Measurements from ENCODE around the gene CDC73. TPM values are rescaled to one million over a fixed set of nuclear protein-coding genes. Genes with fewer than 3 reads are reported as not detected.
"Not testable (repeated sequence)": the region's sequence is repeated elsewhere in the genome, so short reads cannot be mapped to it uniquely, and the experiment has no call there.

Gene CDC73
- total and polyA plus RNA-seq, 4 donors, result 10.7 to 76.5 (median 53.2) TPM

DNA sequence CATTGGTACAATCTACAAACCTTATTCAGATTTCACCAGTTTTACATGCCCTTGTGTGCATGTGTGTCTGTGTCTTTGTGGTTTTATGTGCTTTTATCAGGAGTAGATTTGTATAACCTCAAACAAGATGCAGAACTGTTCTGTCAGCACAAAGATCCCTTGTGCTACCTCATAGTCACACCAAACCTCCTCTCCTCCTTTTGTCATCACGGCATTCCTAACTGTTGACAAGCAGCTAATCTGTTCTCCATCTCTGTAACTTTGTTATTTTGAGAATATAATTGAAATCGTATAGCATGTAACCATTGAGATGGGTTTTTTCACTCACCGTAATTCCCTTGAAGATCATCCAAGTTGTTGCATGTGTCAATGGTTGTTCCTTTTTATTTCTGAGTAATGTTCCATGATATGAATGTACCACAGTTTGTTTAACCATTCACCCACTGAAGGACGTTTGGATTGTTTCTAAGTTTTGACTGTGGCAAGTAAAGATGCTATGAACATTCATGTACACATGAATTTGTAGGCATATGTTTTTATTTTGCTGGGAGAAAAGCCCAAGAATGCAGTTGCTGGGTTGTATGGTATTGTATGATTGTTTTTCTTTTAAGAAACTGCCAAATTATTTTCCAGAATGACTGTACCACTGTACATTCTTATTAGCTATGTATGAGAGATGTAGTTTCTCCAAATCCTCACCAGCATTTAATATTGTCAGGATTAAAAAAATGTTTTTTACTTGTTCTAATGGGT lies 142.7 kb downstream of the CDC73 start:
- Histone ChIP-seq H3K36me3 (ENCODE audit: control insufficient read depth in 1 of 2, insufficient read depth in 2 of 2, low read length in 1 of 2) (peaks cover 0 to 2% of the 10 kb centered on the region in 2 donors), H3K4me1 (ENCODE audit: control insufficient read depth in 1 of 2, insufficient read depth in 2 of 2, low read length in 2 of 2) (no peaks in the 10 kb centered on the region), H3K4me3 (ENCODE audit: low read length in 2 of 2) (no peak overlapping the region), H3K27me3 (ENCODE audit: control insufficient read depth in 1 of 2, insufficient read depth in 2 of 2, low read length in 1 of 2) (no peaks in the 10 kb centered on the region), H3K27ac (ENCODE audit: low read depth in 1 of 2, low read length in 2 of 2) (no peak overlapping the region), H3K9me3 (ENCODE audit: control insufficient read depth, low read length) (no peaks in the 10 kb centered on the region)
- 71 to 73% methylated on average over 4 of the region's 4 CpGs for WGBS, 2 donors
- no peak for ATAC-seq (ENCODE audit: low FRiP score)
- intact Hi-C loops (cut with DNase I), result no loop called here
- no peak for DNase-seq

- H3K36me3 ChIP-seq (ENCODE audit: control insufficient read depth in 1 of 2, insufficient read depth in 2 of 2, low read length in 1 of 2), result peaks cover 0 to 2% of the 10 kb centered on the region in 2 donors
- H3K27me3 ChIP-seq (ENCODE audit: control insufficient read depth in 1 of 2, insufficient read depth in 2 of 2, low read length in 1 of 2), result no peaks in the 10 kb centered on the region
These were observed 143.9 kb downstream of the CDC73 start for GRCh38 chr1:193265716-193266115.

GRCh38 chr1:193266794-193267193 lies 145.0 kb downstream of the CDC73 start:
- WGBS, 2 donors, result 96% methylated on average over 7 of the region's 7 CpGs
- ATAC-seq (ENCODE audit: low FRiP score); H3K9me3 ChIP-seq (ENCODE audit: control insufficient read depth, low read length); H3K27ac ChIP-seq (ENCODE audit: low read depth in 1 of 2, low read length in 2 of 2); DNase-seq; H3K27me3 ChIP-seq (ENCODE audit: control insufficient read depth in 1 of 2, insufficient read depth in 2 of 2, low read length in 1 of 2); H3K4me1 ChIP-seq (ENCODE audit: control insufficient read depth in 1 of 2, insufficient read depth in 2 of 2, low read length in 2 of 2); intact Hi-C loops (cut with DNase I); H3K4me3 ChIP-seq (ENCODE audit: low read length in 2 of 2); H3K36me3 ChIP-seq (ENCODE audit: control insufficient read depth in 1 of 2, insufficient read depth in 2 of 2, low read length in 1 of 2): not testable (repeated sequence)

More at GRCh38 chr1:193265716-193266115, 143.9 kb downstream of the CDC73 start:
- H3K4me1 ChIP-seq (ENCODE audit: control insufficient read depth in 1 of 2, insufficient read depth in 2 of 2, low read length in 2 of 2), result no peaks in the 10 kb centered on the region
- 93% methylated on average over 1 of the region's 1 CpG for WGBS, 2 donors
- intact Hi-C loops (cut with DNase I), result no loop called here
- no peak for ATAC-seq (ENCODE audit: low FRiP score)
- no peak for DNase-seq
- H3K9me3 ChIP-seq (ENCODE audit: control insufficient read depth, low read length), result no peaks in the 10 kb centered on the region
- H3K4me3 ChIP-seq (ENCODE audit: low read length in 2 of 2), result no peak overlapping the region
- no peak overlapping the region for H3K27ac ChIP-seq (ENCODE audit: low read depth in 1 of 2, low read length in 2 of 2)

- Histone ChIP-seq H3K9me3 (ENCODE audit: control insufficient read depth, low read length) (no peaks in the 10 kb centered on the region), H3K27ac (ENCODE audit: low read depth in 1 of 2, low read length in 2 of 2) (no peak overlapping the region), H3K36me3 (ENCODE audit: control insufficient read depth in 1 of 2, insufficient read depth in 2 of 2, low read length in 1 of 2) (no peaks in the 10 kb centered on the region), H3K4me3 (ENCODE audit: low read length in 2 of 2) (no peak overlapping the region), H3K4me1 (ENCODE audit: control insufficient read depth in 1 of 2, insufficient read depth in 2 of 2, low read length in 2 of 2) (no peaks in the 10 kb centered on the region), H3K27me3 (ENCODE audit: control insufficient read depth in 1 of 2, insufficient read depth in 2 of 2, low read length in 1 of 2) (no peaks in the 10 kb centered on the region)
- no peak for DNase-seq
- no peak for ATAC-seq (ENCODE audit: low FRiP score)
- intact Hi-C loops (cut with DNase I), result no loop called here
- WGBS, 2 donors, result 95 to 98% methylated on average over 2 of the region's 2 CpGs
These were observed 149.2 kb downstream of the CDC73 start for GRCh38 chr1:193270996-193271395.

DNA sequence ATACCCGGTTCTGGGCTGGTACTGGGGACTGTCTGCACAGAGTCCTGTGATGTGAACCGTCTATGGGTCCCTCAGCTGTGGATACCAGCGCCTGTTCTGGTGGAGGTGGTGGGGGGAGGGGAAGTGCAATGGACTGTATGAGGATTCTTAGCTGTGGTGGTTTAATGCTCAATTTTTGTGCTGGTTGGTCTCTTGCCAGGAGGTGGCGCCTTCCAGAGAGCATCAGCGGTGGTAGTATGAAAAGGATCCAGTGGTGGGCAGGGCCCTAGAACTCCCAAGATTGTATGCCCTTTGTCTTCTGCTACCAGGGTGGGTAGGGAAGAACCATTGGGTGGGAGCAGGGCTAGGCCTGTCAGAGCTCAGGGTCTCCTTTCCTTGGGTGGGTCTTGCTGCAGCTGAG lies 153.9 kb downstream of the CDC73 start:
- H3K36me3 ChIP-seq (ENCODE audit: control insufficient read depth in 1 of 2, insufficient read depth in 2 of 2, low read length in 1 of 2), result no peaks in the 10 kb centered on the region
- no peaks in the 10 kb centered on the region for H3K4me1 ChIP-seq (ENCODE audit: control insufficient read depth in 1 of 2, insufficient read depth in 2 of 2, low read length in 2 of 2)
- no peak for ATAC-seq (ENCODE audit: low FRiP score)
- H3K4me3 ChIP-seq (ENCODE audit: low read length in 2 of 2), result no peak overlapping the region
- DNase-seq, result no peak
- WGBS, 2 donors, result 88% methylated on average over 5 of the region's 5 CpGs
- no peaks in the 10 kb centered on the region for H3K9me3 ChIP-seq (ENCODE audit: control insufficient read depth, low read length)
- intact Hi-C loops (cut with DNase I), result no loop called here
- H3K27me3 ChIP-seq (ENCODE audit: control insufficient read depth in 1 of 2, insufficient read depth in 2 of 2, low read length in 1 of 2), result no peaks in the 10 kb centered on the region
- H3K27ac ChIP-seq (ENCODE audit: low read depth in 1 of 2, low read length in 2 of 2), result no peak overlapping the region

GRCh38 chr1:193278968-193279367 lies 157.1 kb downstream of the CDC73 start:
- intact Hi-C loops (cut with DNase I), result no loop called here
- Histone ChIP-seq H3K4me3 (ENCODE audit: low read length in 2 of 2) (no peak overlapping the region), H3K36me3 (ENCODE audit: control insufficient read depth in 1 of 2, insufficient read depth in 2 of 2, low read length in 1 of 2) (no peaks in the 10 kb centered on the region), H3K4me1 (ENCODE audit: control insufficient read depth in 1 of 2, insufficient read depth in 2 of 2, low read length in 2 of 2) (no peaks in the 10 kb centered on the region), H3K27me3 (ENCODE audit: control insufficient read depth in 1 of 2, insufficient read depth in 2 of 2, low read length in 1 of 2) (no peaks in the 10 kb centered on the region), H3K27ac (ENCODE audit: low read depth in 1 of 2, low read length in 2 of 2) (no peak overlapping the region), H3K9me3 (ENCODE audit: control insufficient read depth, low read length) (no peaks in the 10 kb centered on the region)
- 92% methylated on average over 2 of the region's 2 CpGs for whole genome bisulfite sequencing, 2 donors
- DNase-seq (no peak), ATAC-seq (ENCODE audit: low FRiP score) (no peak)

GRCh38 chr1:193281894-193282293 lies 160.1 kb downstream of the CDC73 start:
- intact Hi-C loops (cut with DNase I), result no loop called here
- no peak for ATAC-seq (ENCODE audit: low FRiP score)
- 34 to 38% methylated on average over 1 of the region's 1 CpG for WGBS, 2 donors

DNA sequence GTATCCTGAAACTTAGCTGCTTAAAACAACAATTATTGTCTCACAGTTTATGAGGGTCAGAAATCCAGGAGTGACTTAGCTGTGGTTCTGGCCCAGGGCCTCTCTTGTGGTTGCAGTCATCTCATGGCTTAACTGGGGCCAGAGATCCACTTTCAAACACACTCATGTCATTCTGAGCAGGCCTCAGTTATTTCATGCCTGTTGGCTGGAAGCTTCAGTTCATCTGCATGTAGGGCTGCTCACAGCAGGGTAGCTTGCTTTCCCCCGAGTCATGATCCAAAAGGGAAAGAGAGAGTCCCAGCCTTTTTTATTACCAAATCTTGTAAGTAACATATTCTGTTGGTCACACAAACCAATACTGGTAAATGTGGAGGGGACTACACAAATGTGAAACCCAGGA lies 161.2 kb downstream of the CDC73 start:
- intact Hi-C loops (cut with DNase I), result no loop called here
- no peaks in the 10 kb centered on the region for H3K27me3 ChIP-seq (ENCODE audit: control insufficient read depth in 1 of 2, insufficient read depth in 2 of 2, low read length in 1 of 2)
- no peaks in the 10 kb centered on the region for H3K9me3 ChIP-seq (ENCODE audit: control insufficient read depth, low read length)
- H3K27ac ChIP-seq (ENCODE audit: low read depth in 1 of 2, low read length in 2 of 2), result no peak overlapping the region
- WGBS, 2 donors, result 82 to 89% methylated on average over 1 of the region's 1 CpG
- H3K36me3 ChIP-seq (ENCODE audit: control insufficient read depth in 1 of 2, insufficient read depth in 2 of 2, low read length in 1 of 2), result no peaks in the 10 kb centered on the region
- H3K4me3 ChIP-seq (ENCODE audit: low read length in 2 of 2), result no peak overlapping the region
- DNase-seq (no peak), ATAC-seq (ENCODE audit: low FRiP score) (no peak)
- H3K4me1 ChIP-seq (ENCODE audit: control insufficient read depth in 1 of 2, insufficient read depth in 2 of 2, low read length in 2 of 2), result no peaks in the 10 kb centered on the region

More at GRCh38 chr1:193281894-193282293, 160.1 kb downstream of the CDC73 start:
- Histone ChIP-seq H3K4me3 (ENCODE audit: low read length in 2 of 2) (no peak overlapping the region), H3K36me3 (ENCODE audit: control insufficient read depth in 1 of 2, insufficient read depth in 2 of 2, low read length in 1 of 2) (no peaks in the 10 kb centered on the region), H3K27ac (ENCODE audit: low read depth in 1 of 2, low read length in 2 of 2) (no peak overlapping the region), H3K9me3 (ENCODE audit: control insufficient read depth, low read length) (no peaks in the 10 kb centered on the region), H3K27me3 (ENCODE audit: control insufficient read depth in 1 of 2, insufficient read depth in 2 of 2, low read length in 1 of 2) (no peaks in the 10 kb centered on the region), H3K4me1 (ENCODE audit: control insufficient read depth in 1 of 2, insufficient read depth in 2 of 2, low read length in 2 of 2) (no peaks in the 10 kb centered on the region)
- DNase-seq, result no peak

DNA sequence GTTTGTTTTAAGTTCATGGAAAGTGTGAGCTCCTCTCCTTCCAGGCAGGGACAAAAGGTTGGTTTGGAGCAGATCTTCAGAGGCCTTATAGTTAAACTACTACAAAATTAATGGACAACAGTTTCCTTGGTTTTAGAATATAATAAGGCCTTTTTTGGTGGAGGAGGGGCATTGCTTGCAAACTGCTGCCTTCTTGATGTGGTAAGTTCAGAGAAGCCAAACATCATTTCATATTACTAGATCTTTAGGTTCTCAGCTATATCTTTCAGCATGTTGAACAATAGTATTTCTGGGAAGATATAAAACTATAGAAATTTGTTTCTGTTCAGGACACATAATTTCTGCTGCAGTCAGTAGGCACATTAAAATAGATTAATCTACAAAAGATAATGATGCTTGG lies 162.4 kb downstream of the CDC73 start:
- H3K4me3 ChIP-seq (ENCODE audit: low read length in 2 of 2), result no peak overlapping the region
- no peak for ATAC-seq (ENCODE audit: low FRiP score)
- H3K27me3 ChIP-seq (ENCODE audit: control insufficient read depth in 1 of 2, insufficient read depth in 2 of 2, low read length in 1 of 2), result no peaks in the 10 kb centered on the region
- H3K36me3 ChIP-seq (ENCODE audit: control insufficient read depth in 1 of 2, insufficient read depth in 2 of 2, low read length in 1 of 2), result no peaks in the 10 kb centered on the region
- intact Hi-C loops (cut with DNase I), result no loop called here
- no peaks in the 10 kb centered on the region for H3K4me1 ChIP-seq (ENCODE audit: control insufficient read depth in 1 of 2, insufficient read depth in 2 of 2, low read length in 2 of 2)
- no peaks in the 10 kb centered on the region for H3K9me3 ChIP-seq (ENCODE audit: control insufficient read depth, low read length)
- no peak overlapping the region for H3K27ac ChIP-seq (ENCODE audit: low read depth in 1 of 2, low read length in 2 of 2)
- no peak for DNase-seq
